OCI-LY1 (cell line): ENCODE results near the gene OR2Z1.
"Not testable (repeated sequence)": the region's sequence is repeated elsewhere in the genome, so short reads cannot be mapped to it uniquely, and the experiment has no call there.

Source experiments
- H2AFZ ChIP-seq: fragments of 200-600 bp; sonication (generic), shearing (Covaris generic); 2 replicates; pipeline ENCODE4 v1.6.0; 2014; ENCODE audit warnings: antibody characterized with exemption, mild to moderate bottlenecking, low read length
- H3F3A ChIP-seq: fragments of 200-600 bp; sonication (generic), shearing (Covaris generic); 2 replicates; pipeline ENCODE4 v1.6.0; 2014; ENCODE audit warnings: mild to moderate bottlenecking, antibody characterized with exemption, low read length, moderate library complexity; ENCODE audit not compliant: insufficient read depth
- H3K27ac ChIP-seq: fragments of 200-600 bp; sonication (generic); 2 replicates; pipeline ENCODE4 v1.5.1; 2014; ENCODE audit warnings: low read length, mixed run types, mild to moderate bottlenecking, low read depth; ENCODE audit not compliant: poor library complexity, severe bottlenecking
- H3K27me3 ChIP-seq: fragments of 200-600 bp; sonication (generic); 2 replicates; pipeline ENCODE4 v1.6.0; 2014; ENCODE audit warnings: antibody characterized with exemption, mild to moderate bottlenecking, low read length, moderate library complexity; ENCODE audit not compliant: insufficient read depth
- H3K36me3 ChIP-seq: fragments of 200-600 bp; sonication (generic); 2 replicates; pipeline ENCODE4 v1.6.1; 2014; ENCODE audit warnings: mild to moderate bottlenecking, antibody characterized with exemption, low read length, moderate library complexity, mixed read lengths; ENCODE audit not compliant: insufficient read depth
- H3K4me1 ChIP-seq: fragments of 200-600 bp; sonication (generic); 2 replicates; pipeline ENCODE4 v1.5.1; 2014; ENCODE audit warnings: mild to moderate bottlenecking, low read length, moderate library complexity; ENCODE audit not compliant: insufficient read depth, severe bottlenecking
- H3K4me2 ChIP-seq: fragments of 200-600 bp; sonication (generic), shearing (Covaris generic); 2 replicates; pipeline ENCODE4 v1.6.1; 2014; ENCODE audit warnings: low read length
- H3K4me3 ChIP-seq: fragments of 200-600 bp; sonication (generic); 2 replicates; pipeline ENCODE4 v1.5.1; 2014; ENCODE audit warnings: low read length, low read depth, mild to moderate bottlenecking, mixed read lengths; ENCODE audit not compliant: poor library complexity, severe bottlenecking
- H3K79me2 ChIP-seq: fragments of 200-600 bp; shearing (Covaris generic); 2 replicates; pipeline ENCODE4 v1.6.1; 2016; ENCODE audit warnings: mixed run types, low read length, mixed read lengths; ENCODE audit not compliant: insufficient read depth
- H3K9ac ChIP-seq: fragments of 200-600 bp; sonication (generic), shearing (Covaris generic); 2 replicates; pipeline ENCODE4 v1.6.1; 2014; ENCODE audit warnings: mild to moderate bottlenecking, low read length, mixed read lengths
- H3K9me2 ChIP-seq: fragments of 200-600 bp; sonication (generic), shearing (Covaris generic); 2 replicates; pipeline ENCODE4 v1.6.1; 2014; ENCODE audit warnings: low read depth, mild to moderate bottlenecking, low read length, mixed read lengths
- H3K9me3 ChIP-seq: fragments of 200-600 bp; shearing (Covaris generic); 2 replicates; pipeline ENCODE4 v1.6.1; 2014; ENCODE audit warnings: low read length, mixed read lengths
- H4K20me1 ChIP-seq: fragments of 200-600 bp; sonication (generic), shearing (Covaris generic); 2 replicates; pipeline ENCODE4 v1.6.0; 2016; ENCODE audit warnings: mild to moderate bottlenecking, low read length; ENCODE audit not compliant: insufficient read depth
- EZH2 ChIP-seq: fragments of 200-600 bp; sonication (generic), shearing (Covaris generic); IDR thresholded peaks from 2 replicates; pipeline ENCODE4 v1.8.0; 2017; ENCODE audit warnings: borderline replicate concordance, mixed run types, mild to moderate bottlenecking, antibody characterized with exemption, low read length, moderate library complexity, mixed read lengths
- TF ChIP-seq, protein P1 (sequence below): fragments of 200-600 bp; sonication (generic), shearing (Covaris generic); IDR thresholded peaks from 2 replicates; pipeline ENCODE4 v1.5.1; 2017; ENCODE audit warnings: mild to moderate bottlenecking, antibody characterized with exemption, low read length, moderate library complexity, mixed read lengths

The OR2Z1 gene

DNA sequence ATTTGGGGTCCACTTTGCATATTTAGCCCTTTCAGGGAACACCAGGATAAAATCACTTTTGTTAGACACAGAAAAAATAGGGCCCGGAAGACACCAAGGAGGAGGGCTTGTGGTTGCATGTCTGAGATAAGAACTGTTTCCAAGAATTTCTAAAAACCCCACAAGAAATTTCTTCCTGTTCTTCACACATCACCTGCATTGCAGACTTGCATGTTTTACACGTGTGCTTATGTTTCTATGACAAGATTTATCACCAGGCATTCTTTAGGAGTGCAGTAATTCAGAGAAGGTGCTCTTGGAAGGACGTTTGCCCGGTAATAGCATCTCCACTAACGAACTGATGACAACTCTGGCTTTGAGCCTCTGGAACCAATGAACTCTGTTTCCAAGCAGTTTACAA, 15.7 kb upstream of the OR2Z1 start:
- Histone ChIP-seq H4K20me1 (no peaks in the 10 kb centered on the region), H3K4me1 (no peaks in the 10 kb centered on the region), H3K9me3 (no peaks in the 10 kb centered on the region), H3K36me3 (no peaks in the 10 kb centered on the region), H3K4me2 (no peak overlapping the region), H2AFZ (no peak overlapping the region), H3K9ac (no peak overlapping the region), H3K4me3 (no peak overlapping the region), H3K79me2 (no peaks in the 10 kb centered on the region), H3K27ac (no peak overlapping the region), H3K9me2 (no peaks in the 10 kb centered on the region), H3K27me3 (no peaks in the 10 kb centered on the region), H3F3A (no peaks in the 10 kb centered on the region)
- no peak for TF ChIP-seq EZH2
- TF ChIP-seq, protein P1, sequence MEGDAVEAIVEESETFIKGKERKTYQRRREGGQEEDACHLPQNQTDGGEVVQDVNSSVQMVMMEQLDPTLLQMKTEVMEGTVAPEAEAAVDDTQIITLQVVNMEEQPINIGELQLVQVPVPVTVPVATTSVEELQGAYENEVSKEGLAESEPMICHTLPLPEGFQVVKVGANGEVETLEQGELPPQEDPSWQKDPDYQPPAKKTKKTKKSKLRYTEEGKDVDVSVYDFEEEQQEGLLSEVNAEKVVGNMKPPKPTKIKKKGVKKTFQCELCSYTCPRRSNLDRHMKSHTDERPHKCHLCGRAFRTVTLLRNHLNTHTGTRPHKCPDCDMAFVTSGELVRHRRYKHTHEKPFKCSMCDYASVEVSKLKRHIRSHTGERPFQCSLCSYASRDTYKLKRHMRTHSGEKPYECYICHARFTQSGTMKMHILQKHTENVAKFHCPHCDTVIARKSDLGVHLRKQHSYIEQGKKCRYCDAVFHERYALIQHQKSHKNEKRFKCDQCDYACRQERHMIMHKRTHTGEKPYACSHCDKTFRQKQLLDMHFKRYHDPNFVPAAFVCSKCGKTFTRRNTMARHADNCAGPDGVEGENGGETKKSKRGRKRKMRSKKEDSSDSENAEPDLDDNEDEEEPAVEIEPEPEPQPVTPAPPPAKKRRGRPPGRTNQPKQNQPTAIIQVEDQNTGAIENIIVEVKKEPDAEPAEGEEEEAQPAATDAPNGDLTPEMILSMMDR = no peak

DNA sequence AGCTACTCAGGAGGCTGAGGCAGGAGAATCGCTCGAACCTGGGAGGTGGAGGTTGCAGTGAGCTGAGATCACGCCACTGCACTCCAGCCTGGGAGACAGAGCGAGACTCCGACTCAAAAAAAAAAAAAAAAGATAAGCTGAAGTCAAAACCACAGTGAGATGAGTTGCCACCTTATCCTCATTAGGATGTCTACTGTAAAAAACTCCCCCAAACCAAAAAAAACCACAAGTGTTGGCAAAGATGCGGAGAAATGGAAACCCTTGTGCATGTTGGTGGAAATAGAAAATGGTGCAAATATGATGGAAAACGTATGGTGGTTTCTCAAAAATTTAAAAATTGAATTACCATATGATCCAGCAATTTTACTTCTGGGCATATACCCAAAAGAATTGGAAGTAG, 11.1 kb upstream of the OR2Z1 start:
- not testable (repeated sequence) for H3K9me3 ChIP-seq, H3K79me2 ChIP-seq, H3K36me3 ChIP-seq, H3K4me1 ChIP-seq, H3K4me3 ChIP-seq, H3K9ac ChIP-seq, H3K27me3 ChIP-seq, H2AFZ ChIP-seq, H3K27ac ChIP-seq, H3K4me2 ChIP-seq, H3K9me2 ChIP-seq, H3F3A ChIP-seq, H4K20me1 ChIP-seq

DNA sequence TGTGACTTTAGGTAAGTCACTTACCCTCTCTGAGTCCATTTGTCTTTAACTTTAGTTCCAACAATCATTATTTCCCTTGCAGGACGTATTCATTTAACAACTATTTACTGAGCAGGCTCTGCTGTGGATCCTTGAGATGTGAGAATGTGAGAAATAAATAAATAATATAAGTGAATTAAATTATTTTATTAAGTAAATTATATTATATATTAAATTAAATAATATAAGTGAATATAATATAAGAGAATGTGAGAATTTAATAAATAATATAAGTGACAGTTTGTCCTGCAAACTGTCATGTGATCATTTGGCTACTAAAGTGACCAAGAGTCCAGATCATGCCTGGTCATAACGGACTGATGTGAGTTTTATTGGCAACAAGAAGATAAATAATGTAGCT, 598 bp downstream of the OR2Z1 start:
- Histone ChIP-seq H3K27ac (no peak overlapping the region), H3K9me3 (no peaks in the 10 kb centered on the region), H2AFZ (no peak overlapping the region), H3K79me2 (no peaks in the 10 kb centered on the region), H4K20me1 (no peaks in the 10 kb centered on the region), H3K4me1 (no peaks in the 10 kb centered on the region), H3K4me3 (no peak overlapping the region), H3K27me3 (no peaks in the 10 kb centered on the region), H3F3A (no peaks in the 10 kb centered on the region), H3K9me2 (no peaks in the 10 kb centered on the region), H3K36me3 (no peaks in the 10 kb centered on the region), H3K4me2 (no peak overlapping the region), H3K9ac (no peak overlapping the region)
- TF ChIP-seq, protein P1 = no peak
- TF ChIP-seq EZH2 = no peak

DNA sequence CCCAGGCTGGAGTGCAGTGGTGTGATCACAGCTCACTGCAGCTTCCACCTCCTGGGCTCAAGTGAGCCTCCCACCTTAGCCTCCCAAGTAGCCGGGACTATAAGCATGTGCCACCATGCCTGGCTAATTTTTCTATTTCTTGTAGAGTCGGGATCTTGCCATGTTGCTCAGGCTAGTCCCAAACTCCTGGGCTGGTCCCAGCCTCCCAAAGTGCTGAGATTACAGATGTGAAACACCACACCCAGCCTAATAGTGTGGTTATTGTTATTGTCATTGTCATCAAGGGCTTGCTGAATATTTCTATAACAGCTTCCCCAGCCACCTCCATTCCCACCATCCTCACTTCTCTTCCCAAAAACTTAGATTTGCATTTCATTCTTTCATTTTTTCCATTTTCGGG, 2.8 kb downstream of the OR2Z1 start:
- H3K9me3 ChIP-seq = no peaks in the 10 kb centered on the region

More for the DNA sequence above, 2.8 kb downstream of the OR2Z1 start:
- no peak for TF ChIP-seq EZH2
- TF ChIP-seq, protein P1 = no peak
- Histone ChIP-seq H3K4me3 (no peak overlapping the region), H3K4me2 (no peak overlapping the region), H3K79me2 (no peaks in the 10 kb centered on the region), H3K4me1 (no peaks in the 10 kb centered on the region), H3K27me3 (no peaks in the 10 kb centered on the region), H3K27ac (no peak overlapping the region), H3K36me3 (no peaks in the 10 kb centered on the region), H3K9ac (no peak overlapping the region), H3F3A (no peaks in the 10 kb centered on the region), H3K9me2 (no peaks in the 10 kb centered on the region), H2AFZ (no peak overlapping the region), H4K20me1 (no peaks in the 10 kb centered on the region)
